ENCODE data around the gene DDX24. TPM values are rescaled to one million over a fixed set of nuclear protein-coding genes. Genes with fewer than 3 reads are reported as not detected.

The DDX24 gene
- polyA plus RNA-seq, 1 donor (not counting 4 experiments of a cell fraction or from before 2014, with no cell fraction given): 171 TPM

GRCh38 chr14:94113073-94113472 is 32.1 kb upstream of the DDX24 start:
- H3K9me3 ChIP-seq (ENCODE audit: control insufficient read depth, low read depth, low read length): no peaks in the 10 kb centered on the region
- FAIRE-seq: no peak
- H3K9ac ChIP-seq (ENCODE audit: control insufficient read depth, extremely low read depth, insufficient read depth, low read length): no peak overlapping the region
- H4K20me1 ChIP-seq (ENCODE audit: control insufficient read depth, extremely low read depth, insufficient read depth, low read length): no peaks in the 10 kb centered on the region
- no peak for DNase-seq (ENCODE audit: low read depth, low spot score)
- TF ChIP-seq EZH2 (IDR thresholded peaks at IDR 0.05; ENCODE audit: low read length): no peak
- TF ChIP-seq CTCF (optimal IDR thresholded peaks at IDR 0.05 in 1 of 3, IDR thresholded peaks at IDR 0.05 in 1 of 3, conservative IDR thresholded peaks at IDR 0.05 in 1 of 3; ENCODE audit: extremely low read depth in 1 of 3, insufficient read depth in 2 of 3, low read length in 3 of 3): no peak
- peak overlapping the region; percentile 42 for H3K4me2 ChIP-seq (ENCODE audit: control insufficient read depth, extremely low read depth, insufficient read depth, low read depth, low read length)
- H3K27me3 ChIP-seq (ENCODE audit: control insufficient read depth, extremely low read depth, insufficient read depth, low read length): peaks cover 8% of the 10 kb centered on the region
- H3K36me3 ChIP-seq (ENCODE audit: control insufficient read depth in 2 of 2, extremely low read depth in 1 of 2, insufficient read depth in 2 of 2, low read length in 2 of 2): no peaks in the 10 kb centered on the region
- peaks cover 17% of the 10 kb centered on the region for H3K4me1 ChIP-seq (ENCODE audit: control insufficient read depth, extremely low read depth, insufficient read depth, low read length)
- H3K79me2 ChIP-seq (ENCODE audit: control insufficient read depth, insufficient read depth, low read length): peaks cover 12% of the 10 kb centered on the region
- H3K4me3 ChIP-seq (ENCODE audit: control insufficient read depth in 2 of 3, extremely low read depth in 1 of 3, insufficient read depth in 2 of 3, low read depth in 1 of 3, low read length in 3 of 3): peak overlapping the region in 1 of 3 experiments; percentile 60
- H3K27ac ChIP-seq (ENCODE audit: control insufficient read depth, insufficient read depth, low read length): no peak overlapping the region
- dilution Hi-C loops (cut with MboI; ENCODE audit: extremely low pct_ligation_motif_present, low sequenced_read_pairs): no loop called here
- no peak overlapping the region for H2AFZ ChIP-seq (ENCODE audit: control insufficient read depth, low read length)
- no peaks in the 10 kb centered on the region for H3K9me1 ChIP-seq (ENCODE audit: control insufficient read depth, extremely low read depth, insufficient read depth, low read length)

- H3K9me1 ChIP-seq (ENCODE audit: control insufficient read depth, extremely low read depth, insufficient read depth, low read length): no peaks in the 10 kb centered on the region
- peaks cover 12% of the 10 kb centered on the region for H3K79me2 ChIP-seq (ENCODE audit: control insufficient read depth, insufficient read depth, low read length)
- no peaks in the 10 kb centered on the region for H4K20me1 ChIP-seq (ENCODE audit: control insufficient read depth, extremely low read depth, insufficient read depth, low read length)
- dilution Hi-C loops (cut with MboI; ENCODE audit: extremely low pct_ligation_motif_present, low sequenced_read_pairs): no loop called here
- FAIRE-seq (no peak), DNase-seq (ENCODE audit: low read depth, low spot score) (no peak)
- H3K36me3 ChIP-seq (ENCODE audit: control insufficient read depth in 2 of 2, extremely low read depth in 1 of 2, insufficient read depth in 2 of 2, low read length in 2 of 2): no peaks in the 10 kb centered on the region
- peaks cover 4% of the 10 kb centered on the region for H3K27me3 ChIP-seq (ENCODE audit: control insufficient read depth, extremely low read depth, insufficient read depth, low read length)
- H3K27ac ChIP-seq (ENCODE audit: control insufficient read depth, insufficient read depth, low read length): no peak overlapping the region
- H3K4me1 ChIP-seq (ENCODE audit: control insufficient read depth, extremely low read depth, insufficient read depth, low read length): peaks cover 17% of the 10 kb centered on the region
- H3K4me3 ChIP-seq (ENCODE audit: control insufficient read depth in 2 of 3, extremely low read depth in 1 of 3, insufficient read depth in 2 of 3, low read depth in 1 of 3, low read length in 3 of 3): peak overlapping the region in 2 of 3 experiments; percentile 60 to 71
- H3K9me3 ChIP-seq (ENCODE audit: control insufficient read depth, low read depth, low read length): no peaks in the 10 kb centered on the region
- TF ChIP-seq CTCF (optimal IDR thresholded peaks at IDR 0.05 in 1 of 3, IDR thresholded peaks at IDR 0.05 in 1 of 3, conservative IDR thresholded peaks at IDR 0.05 in 1 of 3; ENCODE audit: extremely low read depth in 1 of 3, insufficient read depth in 2 of 3, low read length in 3 of 3): no peak
- no peak for TF ChIP-seq EZH2 (IDR thresholded peaks at IDR 0.05; ENCODE audit: low read length)
- H2AFZ ChIP-seq (ENCODE audit: control insufficient read depth, low read length): no peak overlapping the region
- no peak overlapping the region for H3K9ac ChIP-seq (ENCODE audit: control insufficient read depth, extremely low read depth, insufficient read depth, low read length)
- peak overlapping the region; percentile 42 for H3K4me2 ChIP-seq (ENCODE audit: control insufficient read depth, extremely low read depth, insufficient read depth, low read depth, low read length)
Observed at GRCh38 chr14:94112513-94113063, 31.6 kb upstream of the DDX24 start.

All from keratinocyte (primary cell).